PC-9 (cell line): ENCODE results near the gene SNX25. TPM values are rescaled to one million over a fixed set of nuclear protein-coding genes. Genes with fewer than 3 reads are reported as not detected.

Source experiments
- BruUV-seq: library from RNA; stranded (reverse); fragments of 400-500 nt; replicated peaks from 2 replicates; lab custom pipeline; 2021; lab: Mats Ljungman, UMichigan
- CTCF ChIA-PET: fragments of 300-600 bp; sonication (Branson Sonifier 250); formaldehyde crosslinking; loops from one replicate; lab custom pipeline; 2022; ENCODE audit warnings: antibody characterized with exemption; lab: Charles Lee
- POLR2A ChIA-PET: fragments of 300-600 bp; sonication (Branson Sonifier 250); formaldehyde crosslinking; loops from one replicate; lab custom pipeline; 2022; ENCODE audit warnings: antibody characterized with exemption; ENCODE audit not compliant: unreplicated experiment; lab: Charles Lee
- DNase-seq, 2 experiments: peaks; one replicate each; pipeline versions ENCODE4 v3.0.0 to v3.0.0-alpha.2; 2015 to 2022; ENCODE audit warnings: mixed read lengths in 1 of 2
- H2AFZ ChIP-seq: fragments of 200-600 bp; sonication (generic); 2 replicates; pipeline ENCODE4 v1.8.1; 2017; ENCODE audit warnings: antibody characterized with exemption
- H3F3A ChIP-seq: fragments of 200-600 bp; sonication (generic); 2 replicates; pipeline ENCODE4 v1.8.1; 2017; ENCODE audit warnings: antibody characterized with exemption, mild to moderate bottlenecking, low read depth; ENCODE audit not compliant: insufficient read depth
- H3K27ac ChIP-seq: fragments of 200-600 bp; sonication (generic); 2 replicates; pipeline ENCODE4 v1.6.1; 2016; ENCODE audit warnings: mixed run types
- H3K27me3 ChIP-seq: fragments of 200-600 bp; sonication (generic); 2 replicates; pipeline ENCODE4 v1.6.1; 2016; ENCODE audit warnings: low read depth, mixed run types; ENCODE audit not compliant: insufficient read depth
- H3K36me3 ChIP-seq: fragments of 200-600 bp; sonication (generic); 2 replicates; pipeline ENCODE4 v1.6.1; 2016; ENCODE audit warnings: low read depth, mixed run types
- H3K4me1 ChIP-seq: fragments of 200-600 bp; sonication (generic); replicated peaks from 2 replicates; pipeline ENCODE4 v1.6.1; 2016; ENCODE audit warnings: mixed run types; ENCODE audit not compliant: insufficient read depth
- H3K4me2 ChIP-seq: fragments of 200-600 bp; sonication (generic); 2 replicates; pipeline ENCODE4 v1.6.1; 2017; ENCODE audit warnings: mixed run types
- H3K4me3 ChIP-seq: fragments of 200-600 bp; sonication (generic); 2 replicates; pipeline ENCODE4 v1.6.1; 2016; ENCODE audit warnings: mixed run types
- H3K79me2 ChIP-seq: fragments of 200-600 bp; sonication (generic); 2 replicates; pipeline ENCODE4 v1.6.1; 2017; ENCODE audit warnings: low read depth, mixed run types
- H3K9me2 ChIP-seq: fragments of 200-600 bp; sonication (generic); 2 replicates; pipeline ENCODE4 v1.8.1; 2017; ENCODE audit warnings: mild to moderate bottlenecking; ENCODE audit not compliant: insufficient read depth
- H3K9me3 ChIP-seq: fragments of 200-600 bp; sonication (generic); 2 replicates; pipeline ENCODE4 v1.8.1; 2016; ENCODE audit warnings: low read depth; ENCODE audit not compliant: insufficient read depth
- H4K20me1 ChIP-seq: fragments of 200-600 bp; sonication (generic); 2 replicates; pipeline ENCODE4 v1.8.1; 2017; ENCODE audit not compliant: insufficient read depth
- EZH2 ChIP-seq: fragments of 200-600 bp; sonication (generic); IDR thresholded peaks from 2 replicates; pipeline ENCODE4 v1.8.0; 2017; ENCODE audit warnings: antibody characterized with exemption, low read depth
- intact Hi-C: fragments of 100-400 bp; cut with micrococcal nuclease; formaldehyde crosslinking; loops from one replicate; pipeline ENCODE4 v1.10.0; 2022; ENCODE audit not compliant: unreplicated experiment
- total RNA-seq: library from RNA; stranded (reverse); gene quantifications from 2 replicates; pipeline ENCODE4 v1.2.3, GENCODE V29; 2021
- TF ChIP-seq, protein P1 (sequence below): fragments of 200-600 bp; sonication (generic); conservative IDR thresholded peaks from 2 replicates; pipeline ENCODE4 v1.6.1; 2017; ENCODE audit warnings: mixed run types, antibody characterized with exemption, mild to moderate bottlenecking, moderate library complexity

SNX25 gene
- total RNA-seq, 1 experiment from 2014 or later = 18.0 TPM

DNA sequence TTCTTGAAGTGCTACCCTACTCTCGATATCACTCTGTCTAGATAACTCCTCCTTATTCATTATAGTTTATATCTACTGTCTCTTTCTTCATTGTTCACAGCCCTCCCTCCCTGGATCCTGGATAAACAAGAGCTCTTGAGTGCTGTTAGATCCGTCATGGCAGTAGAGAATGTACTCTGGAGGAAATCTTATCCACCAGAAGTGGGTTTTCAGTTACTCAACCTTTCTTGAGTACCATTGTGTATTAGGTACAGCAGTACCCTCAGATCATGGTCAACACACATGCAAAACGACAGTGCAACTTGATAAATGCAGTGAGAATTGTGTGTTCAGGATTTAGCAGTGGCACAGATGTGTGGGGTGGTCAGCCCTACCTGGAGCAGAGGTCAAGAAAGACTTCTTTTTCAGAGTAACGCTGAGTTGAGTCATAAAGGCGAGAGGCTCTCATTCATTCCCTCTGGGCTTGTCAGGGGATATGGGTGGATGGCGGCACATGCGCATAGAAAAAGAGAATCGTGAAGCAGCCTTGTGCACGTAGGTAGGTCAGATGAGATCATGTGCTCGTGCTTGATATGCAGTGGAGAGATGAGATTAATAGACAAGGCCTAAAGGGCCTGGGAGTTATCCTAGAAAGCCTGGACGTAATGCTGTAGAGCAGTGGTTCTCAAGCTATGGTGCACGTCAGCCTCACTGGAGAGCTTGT lies 89.5 kb downstream of the SNX25 start:
- Histone ChIP-seq H3K4me3 (no peak overlapping the region), H3K9me2 (no peaks in the 10 kb centered on the region), H3K27me3 (no peaks in the 10 kb centered on the region), H3K4me2 (no peak overlapping the region), H3K36me3 (no peaks in the 10 kb centered on the region), H3K4me1 (no peaks in the 10 kb centered on the region), H3K27ac (no peak overlapping the region), H4K20me1 (no peaks in the 10 kb centered on the region), H3K79me2 (no peaks in the 10 kb centered on the region), H3F3A (no peaks in the 10 kb centered on the region), H2AFZ (no peak overlapping the region), H3K9me3 (no peaks in the 10 kb centered on the region)
- intact Hi-C loops = no loop called here
- no peak for DNase-seq
- no TSS peak for BruUV-seq
- ChIA-PET POLR2A (no interaction called here), CTCF (no interaction called here)
- no peak for TF ChIP-seq EZH2
- TF ChIP-seq, protein P1, sequence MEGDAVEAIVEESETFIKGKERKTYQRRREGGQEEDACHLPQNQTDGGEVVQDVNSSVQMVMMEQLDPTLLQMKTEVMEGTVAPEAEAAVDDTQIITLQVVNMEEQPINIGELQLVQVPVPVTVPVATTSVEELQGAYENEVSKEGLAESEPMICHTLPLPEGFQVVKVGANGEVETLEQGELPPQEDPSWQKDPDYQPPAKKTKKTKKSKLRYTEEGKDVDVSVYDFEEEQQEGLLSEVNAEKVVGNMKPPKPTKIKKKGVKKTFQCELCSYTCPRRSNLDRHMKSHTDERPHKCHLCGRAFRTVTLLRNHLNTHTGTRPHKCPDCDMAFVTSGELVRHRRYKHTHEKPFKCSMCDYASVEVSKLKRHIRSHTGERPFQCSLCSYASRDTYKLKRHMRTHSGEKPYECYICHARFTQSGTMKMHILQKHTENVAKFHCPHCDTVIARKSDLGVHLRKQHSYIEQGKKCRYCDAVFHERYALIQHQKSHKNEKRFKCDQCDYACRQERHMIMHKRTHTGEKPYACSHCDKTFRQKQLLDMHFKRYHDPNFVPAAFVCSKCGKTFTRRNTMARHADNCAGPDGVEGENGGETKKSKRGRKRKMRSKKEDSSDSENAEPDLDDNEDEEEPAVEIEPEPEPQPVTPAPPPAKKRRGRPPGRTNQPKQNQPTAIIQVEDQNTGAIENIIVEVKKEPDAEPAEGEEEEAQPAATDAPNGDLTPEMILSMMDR = no peak

DNA sequence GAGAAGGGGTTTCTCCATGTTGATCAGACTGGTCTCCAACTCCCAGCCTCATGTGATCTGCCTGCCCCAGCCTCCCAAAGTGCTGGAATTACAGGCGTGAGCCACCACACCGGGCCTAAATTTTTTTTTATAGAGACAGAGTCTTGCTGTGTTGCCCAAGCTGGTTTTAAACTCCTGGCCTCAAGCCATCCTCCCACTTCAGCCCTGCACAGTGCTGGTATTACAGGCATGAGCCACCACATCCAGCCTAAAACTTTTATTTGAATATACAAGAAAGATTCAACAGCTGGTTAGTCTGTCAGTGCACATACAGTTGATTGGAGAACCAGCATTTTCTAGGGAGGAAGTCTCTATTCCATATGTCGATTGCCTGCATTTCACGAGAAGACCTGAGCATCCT lies 95.1 kb downstream of the SNX25 start:
- no peak overlapping the region for H3K4me3 ChIP-seq
- no peaks in the 10 kb centered on the region for H3K9me3 ChIP-seq
- TF ChIP-seq, protein P1 = no peak
- TF ChIP-seq EZH2 = no peak
- intact Hi-C loops = no loop called here
- peaks cover 15% of the 10 kb centered on the region for H3K4me1 ChIP-seq
- H3K79me2 ChIP-seq = no peaks in the 10 kb centered on the region
- H3F3A ChIP-seq = peaks cover 3% of the 10 kb centered on the region; the same call in 1 of the 2 replicates
- ChIA-PET POLR2A (no interaction called here), CTCF (no interaction called here)
- H3K36me3 ChIP-seq = no peaks in the 10 kb centered on the region
- no peak overlapping the region for H2AFZ ChIP-seq
- DNase-seq = no peak
- H3K27ac ChIP-seq = no peak overlapping the region
- H3K9me2 ChIP-seq = no peaks in the 10 kb centered on the region
- H4K20me1 ChIP-seq = no peaks in the 10 kb centered on the region
- H3K4me2 ChIP-seq = no peak overlapping the region
- BruUV-seq = no TSS peak
- H3K27me3 ChIP-seq = no peaks in the 10 kb centered on the region

DNA sequence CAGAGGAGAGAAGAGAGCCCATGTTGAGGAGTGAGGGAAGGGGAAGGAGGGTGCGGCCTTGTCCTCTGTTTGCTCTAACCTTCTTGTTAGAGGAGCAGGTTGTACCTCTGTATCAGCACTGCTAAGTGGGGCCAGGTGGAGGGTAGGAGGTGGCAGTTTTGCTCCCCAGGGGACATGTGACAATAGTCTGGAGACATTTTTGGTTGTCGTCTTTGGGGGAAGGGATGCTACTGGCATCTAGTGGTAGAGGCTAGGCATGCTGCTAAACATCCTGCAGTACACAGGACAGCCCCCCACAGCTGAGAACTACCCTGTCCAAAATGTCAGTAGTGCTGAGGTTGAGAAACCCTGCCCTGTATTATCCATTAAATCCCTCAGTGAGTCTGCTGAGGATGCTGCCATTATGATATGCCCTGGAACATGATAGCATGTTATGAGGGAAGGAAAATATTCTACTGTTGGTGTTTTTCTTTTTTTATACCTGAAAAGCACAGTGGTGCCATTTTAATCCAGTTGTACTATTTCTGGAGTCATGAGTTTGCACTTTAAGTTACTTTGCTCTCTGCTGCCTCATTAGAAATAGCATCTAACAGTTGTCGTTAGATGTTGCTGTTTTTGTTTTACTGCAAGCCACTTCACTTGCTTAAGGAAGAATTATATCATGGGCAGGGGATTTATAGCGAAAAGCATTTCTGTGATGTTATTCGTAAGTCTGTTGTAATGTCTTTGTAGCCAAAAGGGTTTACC lies 95.7 kb downstream of the SNX25 start:
- H3K9me3 ChIP-seq = no peaks in the 10 kb centered on the region
- H2AFZ ChIP-seq = no peak overlapping the region
- no peaks in the 10 kb centered on the region for H3K79me2 ChIP-seq
- H3K9me2 ChIP-seq = no peaks in the 10 kb centered on the region
- no peak for DNase-seq
- peak overlapping the region; percentile 31; the same call in 1 of the 2 replicates for H3K27ac ChIP-seq
- H3K4me3 ChIP-seq = no peak overlapping the region
- ChIA-PET POLR2A (interaction anchor here (0.9 kb wide), 1 partner anchor 92 kb away, joined by 9 read pairs; the partner anchor contains the start of gene ANKRD37), CTCF (no interaction called here)
- H3K4me2 ChIP-seq = peak overlapping the region; percentile 37; the same call in 1 of the 2 replicates
- no TSS peak for BruUV-seq
- no peaks in the 10 kb centered on the region for H4K20me1 ChIP-seq
- no peaks in the 10 kb centered on the region for H3K36me3 ChIP-seq
- H3K4me1 ChIP-seq = peaks cover 15% of the 10 kb centered on the region
- TF ChIP-seq, protein P1 = peak; percentile 29; the same call in 1 of the 2 replicates
- TF ChIP-seq EZH2 = no peak
- peaks cover 3% of the 10 kb centered on the region; the same call in 1 of the 2 replicates for H3F3A ChIP-seq
- no peaks in the 10 kb centered on the region for H3K27me3 ChIP-seq
- intact Hi-C loops = loop anchor here (5.0 kb wide), 1 partner anchor 103 kb away; the partner anchor contains the start of gene CFAP97
